OCI-LY3 (cell line): ENCODE results near the gene RPS19BP1.

Source experiments
- EZH2phosphoT487 ChIP-seq: fragments of 200-600 bp; shearing (Covaris generic); IDR thresholded peaks from 2 replicates; pipeline ENCODE4 v1.6.1; 2018; ENCODE audit warnings: antibody characterized with exemption, mixed run types, low read depth
- TF ChIP-seq, protein P1 (sequence below): fragments of 200-600, 300-600 bp; sonication (generic); IDR thresholded peaks from 2 replicates; pipeline ENCODE4 v1.5.1; 2014; ENCODE audit warnings: antibody characterized with exemption, low read length, low read depth

DNA sequence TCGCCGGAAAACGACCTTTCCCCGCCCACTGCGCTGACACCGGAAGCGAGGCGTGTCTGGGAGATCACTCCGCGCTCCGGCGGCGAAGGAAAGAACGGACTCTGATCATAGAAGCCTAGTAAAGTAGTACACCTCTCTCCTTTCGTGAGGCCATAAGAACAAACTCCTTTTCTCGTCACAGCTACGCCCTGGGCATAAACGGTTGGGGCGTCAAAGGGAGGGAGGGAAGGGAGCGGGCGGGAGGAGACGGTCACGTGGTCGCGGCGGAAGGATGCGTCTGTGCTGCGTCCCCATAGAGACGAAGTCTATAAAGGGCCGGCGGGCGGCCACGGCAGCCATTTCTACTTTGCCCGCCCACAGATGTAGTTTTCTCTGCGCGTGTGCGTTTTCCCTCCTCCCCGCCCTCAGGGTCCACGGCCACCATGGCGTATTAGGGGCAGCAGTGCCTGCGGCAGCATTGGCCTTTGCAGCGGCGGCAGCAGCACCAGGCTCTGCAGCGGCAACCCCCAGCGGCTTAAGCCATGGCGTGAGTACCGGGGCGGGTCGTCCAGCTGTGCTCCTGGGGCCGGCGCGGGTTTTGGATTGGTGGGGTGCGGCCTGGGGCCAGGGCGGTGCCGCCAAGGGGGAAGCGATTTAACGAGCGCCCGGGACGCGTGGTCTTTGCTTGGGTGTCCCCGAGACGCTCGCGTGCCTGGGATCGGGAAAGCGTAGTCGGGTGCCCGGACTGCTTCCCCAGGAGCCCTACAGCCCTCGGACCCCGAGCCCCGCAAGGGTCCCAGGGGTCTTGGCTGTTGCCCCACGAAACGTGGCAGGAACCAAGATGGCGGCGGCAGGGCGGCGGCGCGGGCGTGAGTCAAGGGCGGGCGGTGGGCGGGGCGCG is 12.1 kb downstream of the RPS19BP1 start, which contains the start of gene ATF4:
- TF ChIP-seq, protein P1, sequence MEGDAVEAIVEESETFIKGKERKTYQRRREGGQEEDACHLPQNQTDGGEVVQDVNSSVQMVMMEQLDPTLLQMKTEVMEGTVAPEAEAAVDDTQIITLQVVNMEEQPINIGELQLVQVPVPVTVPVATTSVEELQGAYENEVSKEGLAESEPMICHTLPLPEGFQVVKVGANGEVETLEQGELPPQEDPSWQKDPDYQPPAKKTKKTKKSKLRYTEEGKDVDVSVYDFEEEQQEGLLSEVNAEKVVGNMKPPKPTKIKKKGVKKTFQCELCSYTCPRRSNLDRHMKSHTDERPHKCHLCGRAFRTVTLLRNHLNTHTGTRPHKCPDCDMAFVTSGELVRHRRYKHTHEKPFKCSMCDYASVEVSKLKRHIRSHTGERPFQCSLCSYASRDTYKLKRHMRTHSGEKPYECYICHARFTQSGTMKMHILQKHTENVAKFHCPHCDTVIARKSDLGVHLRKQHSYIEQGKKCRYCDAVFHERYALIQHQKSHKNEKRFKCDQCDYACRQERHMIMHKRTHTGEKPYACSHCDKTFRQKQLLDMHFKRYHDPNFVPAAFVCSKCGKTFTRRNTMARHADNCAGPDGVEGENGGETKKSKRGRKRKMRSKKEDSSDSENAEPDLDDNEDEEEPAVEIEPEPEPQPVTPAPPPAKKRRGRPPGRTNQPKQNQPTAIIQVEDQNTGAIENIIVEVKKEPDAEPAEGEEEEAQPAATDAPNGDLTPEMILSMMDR: no peak
- TF ChIP-seq EZH2phosphoT487: no peak
